RWPE2 (cell line): ENCODE measurements around the gene LTBP4.

Source experiments
- ATAC-seq: fragments of 200-7000 bp; cut with Tn5 transposase; 3 replicates; pipeline ENCODE4 v1.9.1; 2021; ENCODE audit warnings: low read depth
- DNase-seq: peaks from one replicate; pipeline ENCODE4 v3.0.0-alpha.2; 2020; ENCODE audit warnings: low spot score
- H3K27ac ChIP-seq: fragments of 450-650 bp; 2 replicates; pipeline ENCODE4 v1.5.1; 2017; ENCODE audit warnings: mild to moderate bottlenecking; ENCODE audit not compliant: poor library complexity, severe bottlenecking
- H3K27me3 ChIP-seq: fragments of 250-450 bp; sonication (Bioruptor Pico); 2 replicates; pipeline ENCODE4 v1.5.1; 2021; ENCODE audit warnings: mild to moderate bottlenecking, moderate library complexity; ENCODE audit not compliant: insufficient read depth, poor library complexity, severe bottlenecking
- H3K36me3 ChIP-seq: fragments of 250-450 bp; sonication (Bioruptor Pico); 2 replicates; pipeline ENCODE4 v1.5.1; 2020; ENCODE audit warnings: low read depth, mild to moderate bottlenecking, moderate library complexity
- H3K4me1 ChIP-seq: fragments of 250-450 bp; sonication (Bioruptor Pico); 2 replicates; pipeline ENCODE4 v1.5.1; 2021; ENCODE audit warnings: mild to moderate bottlenecking, moderate library complexity; ENCODE audit not compliant: insufficient read depth, poor library complexity, severe bottlenecking
- H3K4me3 ChIP-seq: fragments of 250-450 bp; sonication (Bioruptor Pico); 2 replicates; pipeline ENCODE4 v1.5.1; 2021; ENCODE audit warnings: mild to moderate bottlenecking, moderate library complexity; ENCODE audit not compliant: severe bottlenecking
- H3K9me3 ChIP-seq: fragments of 250-450 bp; sonication (Bioruptor Pico); 2 replicates; pipeline ENCODE4 v1.5.1; 2021; ENCODE audit warnings: mild to moderate bottlenecking, moderate library complexity; ENCODE audit not compliant: severe bottlenecking
- CTCF ChIP-seq: fragments of 450-650 bp; IDR thresholded peaks from one replicate; pipeline ENCODE4 v1.5.1; 2017; ENCODE audit warnings: mild to moderate bottlenecking, moderate library complexity; ENCODE audit not compliant: poor library complexity, severe bottlenecking

Gene LTBP4

GRCh38 chr19:40600570-40601133 is 517 bp upstream of the LTBP4 start:
- no peak overlapping the region for H3K27ac ChIP-seq
- H3K9me3 ChIP-seq: no peaks in the 10 kb centered on the region
- H3K36me3 ChIP-seq: no peaks in the 10 kb centered on the region
- peak; percentile 24 for TF ChIP-seq CTCF
- ATAC-seq (no peak), DNase-seq (no peak)
- no peaks in the 10 kb centered on the region for H3K27me3 ChIP-seq
- H3K4me1 ChIP-seq: peaks cover 11% of the 10 kb centered on the region
- peak overlapping the region; percentile 44 for H3K4me3 ChIP-seq

- no peak for DNase-seq
- peaks cover 17% of the 10 kb centered on the region for H3K4me1 ChIP-seq
These were observed 1.9 kb downstream of the LTBP4 start for GRCh38 chr19:40603071-40603388.

GRCh38 chr19:40603389-40604170 is 2.4 kb downstream of the LTBP4 start:
- Histone ChIP-seq H3K27me3 (no peaks in the 10 kb centered on the region), H3K9me3 (no peaks in the 10 kb centered on the region), H3K27ac (peak overlapping the region; percentile 82), H3K36me3 (no peaks in the 10 kb centered on the region), H3K4me3 (peak overlapping the region; percentile 19), H3K4me1 (peaks cover 17% of the 10 kb centered on the region)
- ATAC-seq (peak; percentile 65), DNase-seq (peak; percentile 99)
- no peak for TF ChIP-seq CTCF

More at GRCh38 chr19:40603071-40603388, 1.9 kb downstream of the LTBP4 start:
- Histone ChIP-seq H3K27me3 (no peaks in the 10 kb centered on the region), H3K4me3 (no peak overlapping the region), H3K36me3 (no peaks in the 10 kb centered on the region), H3K27ac (peak overlapping the region; percentile 82), H3K9me3 (no peaks in the 10 kb centered on the region)
- no peak for TF ChIP-seq CTCF
- no peak for ATAC-seq

GRCh38 chr19:40604171-40604646 is 3.0 kb downstream of the LTBP4 start:
- DNase-seq (no peak), ATAC-seq (no peak)
- H3K9me3 ChIP-seq: no peaks in the 10 kb centered on the region
- no peak for TF ChIP-seq CTCF
- H3K27ac ChIP-seq: peak overlapping the region; percentile 82
- H3K4me1 ChIP-seq: peaks cover 17% of the 10 kb centered on the region
- no peaks in the 10 kb centered on the region for H3K36me3 ChIP-seq
- H3K4me3 ChIP-seq: no peak overlapping the region
- no peaks in the 10 kb centered on the region for H3K27me3 ChIP-seq
